Adrenal gland (tissue), 12 donors: Measurements from ENCODE around the gene KLC1. TPM values are rescaled to one million over a fixed set of nuclear protein-coding genes. Genes with fewer than 3 reads are reported as not detected.
"Not testable (repeated sequence)": the region's sequence is repeated elsewhere in the genome, so short reads cannot be mapped to it uniquely, and the experiment has no call there.

Source experiments
- DNase-seq, 7 donors: peaks; one replicate each; pipeline ENCODE4 v3.0.0-alpha.2; 2019 to 2020
- H3K27ac ChIP-seq, 5 donors: fragments of 200-600 bp; sonication (generic) in 4 of 5; 1 replicate in 3 of 5; 2 replicates in 2 of 5; pipeline versions ENCODE4 v1.5.1 to v1.8.0; 2016 to 2020; ENCODE audit warnings: mild to moderate bottlenecking in 1 of 5
- H3K27me3 ChIP-seq: fragments of 200-600 bp; 2 replicates; pipeline ENCODE4 v1.8.0; 2021
- H3K36me3 ChIP-seq, 2 donors: fragments of 200-600 bp; replicated peaks in 1 of 2; 1 replicate in 1 of 2; 2 replicates in 1 of 2; pipeline versions ENCODE4 v1.5.1 to v1.8.0; 2018 to 2022
- H3K4me1 ChIP-seq, 2 donors: fragments of 200-600 bp; replicated peaks in 1 of 2; 1 replicate in 1 of 2; 2 replicates in 1 of 2; pipeline versions ENCODE4 v1.5.1 to v1.8.0; 2018 to 2021
- H3K4me3 ChIP-seq, 4 donors: fragments of 200-600 bp; sonication (generic) in 3 of 4; one replicate each; pipeline ENCODE4 v1.5.1; 2016 to 2018
- H3K9me3 ChIP-seq, 3 donors: fragments of 200-600 bp; sonication (generic) in 1 of 3; replicated peaks in 1 of 3; 1 replicate in 2 of 3; 2 replicates in 1 of 3; pipeline versions ENCODE4 v1.5.1 to v1.8.0; 2016 to 2021
- CTCF ChIP-seq, 6 experiments: fragments of 450-650 bp in 4 of 6; fragments of 200-600 bp in 2 of 6; sonication (generic) in 1 of 6; IDR thresholded peaks; 1 replicate in 5 of 6; 2 replicates in 1 of 6; pipeline versions ENCODE4 v1.5.1 to v1.8.0; 2016 to 2021; ENCODE audit warnings: antibody characterized with exemption in 6 of 6, mild to moderate bottlenecking in 2 of 6, moderate library complexity in 1 of 6
- POLR2A ChIP-seq, 2 donors: fragments of 450-650 bp; IDR thresholded peaks; one replicate each; pipeline ENCODE4 v1.6.1; 2017; ENCODE audit warnings: antibody characterized with exemption in 2 of 2, mild to moderate bottlenecking in 2 of 2, moderate library complexity in 1 of 2
- WGBS, 4 donors: extraction: QIAGEN DNeasy Blood & Tissue Kit in 2 of 4; methylation state at CpG; one replicate each; pipeline versions ENCODE4 v1.1.5 to v1.1.7; 2013 to 2017; 5-methylcytosine and 5-hydroxymethylcytosine counted together
- intact Hi-C, 2 donors: fragments of 100-400 bp; cut with DNase I; formaldehyde crosslinking; loops; one replicate each; pipeline versions ENCODE4 v1.14.1 to v1.15.0; 2022 to 2023
- polyA plus RNA-seq, 3 donors: library from polyadenylated mRNA; stranded (reverse); fragments of 200-250 nt in 2 of 3; fragments of 350-450 nt in 1 of 3; fragmentation: Illumina TruSeq in 1 of 3; extraction: RNeasy Lipid Tissue Mini Kit (QIAGEN cat#74804) in 1 of 3; gene quantifications; one replicate each; pipeline ENCODE4 v1.2.3, GENCODE V29; 2013 to 2014
- total RNA-seq, 9 donors: library from RNA; depleted of rRNA in 4 of 9; stranded (reverse); fragments of >200 nt in 4 of 9; fragments of 120-200 nt in 1 of 9; fragmentation: NEBNext Ultra II Directional in 1 of 9; extraction: Animal tissue kit (Norgen Biotek cat#: 25700) in 1 of 9; gene quantifications; one replicate each; pipeline versions ENCODE4 v1.1.0 to v1.2.4, GENCODE V29; 2013 to 2023
- donor health status: healthy with polysubstance abuse.
- donor health status: Bipolar disorder and iron deficiency.
- donor health status: DM: yes; HTN: yes; CAD: no.
- donor health status: DM: no; HTN: no; CAD: no.
- donor health status: DM: no; HTN: no; CAD: no.
- donor health status: DM: yes; HTN: yes; CAD: no.

The KLC1 gene
- total and polyA plus RNA-seq, 12 donors: 70.7 to 248 (median 125) TPM

- Histone ChIP-seq H3K9me3 (no peaks in the 10 kb centered on the region), H3K4me1 (peaks cover 15 to 25% of the 10 kb centered on the region in 2 donors), H3K36me3 (peaks cover 0 to 63% of the 10 kb centered on the region in 2 donors), H3K27me3 (no peaks in the 10 kb centered on the region), H3K4me3 (no peak overlapping the region), H3K27ac (peak overlapping the region in 2 of 5 donors; percentile 41 to 43)
- TF ChIP-seq CTCF (IDR thresholded peaks at IDR 0.05) (no peak), POLR2A (IDR thresholded peaks at IDR 0.05) (no peak)
- WGBS, 4 donors: 44 to 53% (median 50%) methylated on average over 16 of the region's 16 CpGs
- intact Hi-C loops: loop anchor here in 1 of 2 donors (10.0 kb wide), 1 partner anchor 114 kb away; no protein-coding TSS in a partner anchor
- peak in 6 of 7 donors; percentile 69 to 83 (median 82) for DNase-seq
Observed at GRCh38 chr14:103688906-103689902, 60.2 kb downstream of the KLC1 start.

- TF ChIP-seq CTCF (IDR thresholded peaks at IDR 0.05) (no peak), POLR2A (IDR thresholded peaks at IDR 0.05) (no peak)
- WGBS, 4 donors: 94 to 98% (median 94%) methylated on average over 5 to 8 of the region's 8 CpGs
- Histone ChIP-seq H3K36me3 (peaks cover 0 to 59% of the 10 kb centered on the region in 2 donors), H3K27me3 (no peaks in the 10 kb centered on the region), H3K4me1 (peaks cover 15 to 25% of the 10 kb centered on the region in 2 donors), H3K27ac (no peak overlapping the region), H3K4me3 (no peak overlapping the region), H3K9me3 (no peaks in the 10 kb centered on the region)
- intact Hi-C loops: no loop called here
- no peak for DNase-seq
Observed at GRCh38 chr14:103690332-103690731, 61.3 kb downstream of the KLC1 start.

- WGBS, 4 donors: 88 to 93% (median 92%) methylated on average over 5 of the region's 5 CpGs
- peaks cover 15 to 26% of the 10 kb centered on the region in 2 donors for H3K4me1 ChIP-seq
- H3K4me3 ChIP-seq, H3K27me3 ChIP-seq, H3K9me3 ChIP-seq, H3K27ac ChIP-seq, intact Hi-C loops: not testable (repeated sequence)
- peaks cover 0 to 46% of the 10 kb centered on the region in 2 donors for H3K36me3 ChIP-seq
- DNase-seq: peak in 1 of 7 donors; percentile 28
Observed at GRCh38 chr14:103691655-103692054, 62.6 kb downstream of the KLC1 start.

- DNase-seq: peak in 1 of 7 donors; percentile 49
- Histone ChIP-seq H3K36me3 (peaks cover 0 to 42% of the 10 kb centered on the region in 2 donors), H3K4me1 (peaks cover 12 to 26% of the 10 kb centered on the region in 2 donors), H3K27me3 (no peaks in the 10 kb centered on the region), H3K27ac (no peak overlapping the region), H3K4me3 (no peak overlapping the region), H3K9me3 (no peaks in the 10 kb centered on the region)
- 79 to 90% (median 84%) methylated on average over 9 to 17 of the region's 17 CpGs for WGBS, 4 donors
- no peak for TF ChIP-seq POLR2A (IDR thresholded peaks at IDR 0.05)
- TF ChIP-seq CTCF (IDR thresholded peaks at IDR 0.05): no peak
- intact Hi-C loops: no loop called here
Observed at GRCh38 chr14:103692159-103692558, 63.1 kb downstream of the KLC1 start.
